T1000 (cell line): ENCODE data around the gene CREB5.

ENCODE experiments used
- DNase-seq: peaks from one replicate; lab custom pipeline; 2025; ENCODE audit warnings: mixed read lengths; lab: John Stamatoyannopoulos, UW

Gene CREB5

DNA sequence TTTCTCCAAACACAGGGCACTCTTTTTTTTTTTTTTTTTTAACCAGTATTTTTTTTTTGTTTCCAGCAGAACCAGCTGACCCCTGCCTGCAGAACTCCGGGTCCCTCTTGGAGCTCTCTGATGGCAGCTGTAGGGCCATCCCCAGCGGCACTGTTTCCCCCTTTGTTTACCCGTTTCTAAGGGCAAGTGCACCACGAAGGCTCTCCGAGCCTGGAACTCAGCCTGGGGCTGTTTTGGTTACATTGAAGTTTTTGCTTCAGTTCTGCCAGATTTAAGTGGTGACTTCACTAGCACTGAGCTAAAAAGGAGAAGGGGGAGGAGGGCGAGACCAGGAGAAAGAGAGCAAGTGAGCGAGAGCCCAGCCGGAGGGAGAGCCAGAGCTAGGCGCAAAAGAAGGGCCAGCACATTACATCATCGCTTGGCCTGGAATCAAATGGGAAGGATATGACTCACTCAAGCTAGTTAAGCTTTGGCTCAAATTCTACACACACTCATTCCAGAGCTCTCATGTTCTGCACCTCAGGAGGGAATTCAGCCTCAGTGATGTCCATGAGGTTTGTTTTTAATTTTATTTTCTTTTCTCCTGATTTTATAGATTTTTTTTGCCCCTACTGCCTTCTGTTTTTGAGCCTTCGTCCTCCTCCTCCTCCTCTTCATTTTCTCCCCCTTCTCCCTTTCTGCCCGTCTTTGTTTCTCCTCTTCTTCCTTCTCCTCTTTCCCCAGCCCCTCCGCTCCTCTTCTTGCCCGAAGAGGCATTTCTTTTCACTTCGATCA, 273.5 kb downstream of the CREB5 start:
- peak; percentile 94 for DNase-seq

DNA sequence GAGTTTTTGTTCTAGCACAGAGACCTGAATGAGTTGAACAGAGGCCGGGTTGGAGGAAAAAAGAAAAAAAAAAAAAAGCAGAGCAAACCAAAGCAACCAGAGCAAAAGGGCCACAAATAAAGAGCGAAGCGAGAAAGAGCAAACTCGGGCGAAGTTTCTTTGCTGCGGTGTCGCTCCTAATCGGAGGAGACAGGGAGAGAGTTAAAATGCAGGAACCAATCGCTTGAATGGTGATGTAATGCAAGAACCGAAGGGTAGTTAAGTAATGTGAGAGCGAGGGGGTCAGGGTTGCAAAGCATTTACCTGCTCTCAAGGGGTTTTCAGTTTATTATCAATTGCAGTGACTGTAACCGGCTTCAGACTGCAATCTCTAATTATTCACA, 274.1 kb downstream of the CREB5 start:
- DNase-seq = no peak

DNA sequence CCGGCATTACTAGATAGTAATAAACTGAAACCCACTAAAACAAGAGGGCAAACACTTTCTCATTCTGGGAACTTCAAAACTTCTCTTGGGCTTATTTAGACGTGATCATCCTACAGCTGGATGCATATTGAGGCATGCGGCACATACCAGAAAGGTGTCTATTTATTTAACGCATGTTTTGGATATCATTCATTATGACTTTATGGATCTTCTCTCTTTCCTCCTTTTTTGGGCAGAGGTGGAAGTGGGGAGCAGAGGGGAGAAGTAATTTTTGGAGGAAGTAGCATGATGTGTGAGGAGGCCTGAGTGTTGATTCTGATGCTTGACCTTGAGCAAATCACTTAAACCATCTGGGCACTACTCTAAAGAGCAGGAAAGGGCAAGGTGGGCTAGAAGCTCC, 275.2 kb downstream of the CREB5 start:
- no peak for DNase-seq

DNA sequence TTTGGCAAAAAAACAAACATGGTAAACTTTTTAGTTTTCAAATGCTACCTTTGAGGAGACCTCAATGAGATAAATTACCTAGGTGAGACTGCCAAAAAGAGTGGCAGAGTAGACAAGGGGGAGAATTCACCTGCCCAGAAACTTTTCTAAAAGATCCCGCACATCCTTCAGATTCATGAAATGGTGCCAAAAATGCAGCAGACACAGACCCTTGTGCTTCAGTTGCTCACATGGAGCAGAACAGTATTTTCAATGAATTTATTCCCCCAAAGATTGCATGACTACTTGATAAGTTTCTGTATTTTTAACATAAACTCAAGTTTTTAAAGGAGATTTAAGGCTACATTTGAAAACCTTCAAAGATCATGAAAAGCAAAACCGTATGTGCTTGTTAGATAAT, 275.9 kb downstream of the CREB5 start:
- DNase-seq = no peak

DNA sequence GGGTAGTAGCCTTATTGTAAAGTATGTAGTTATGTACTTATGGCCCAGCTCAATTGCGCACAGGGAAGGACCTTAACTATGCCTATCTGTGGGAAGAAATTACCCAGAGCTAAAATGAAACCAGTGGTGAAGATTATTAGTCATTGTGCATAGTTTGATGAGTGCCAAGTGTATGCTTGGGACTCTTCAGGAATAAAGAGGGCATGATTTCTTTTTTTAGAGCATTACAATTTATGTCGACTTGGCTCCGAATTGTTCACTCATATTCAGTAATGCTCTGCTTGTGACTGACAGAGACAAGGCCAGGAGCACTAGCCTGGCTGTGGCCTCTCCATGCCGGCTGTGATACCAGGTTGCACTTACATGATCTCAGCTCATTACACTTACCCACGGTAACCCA, 276.3 kb downstream of the CREB5 start:
- DNase-seq = no peak

DNA sequence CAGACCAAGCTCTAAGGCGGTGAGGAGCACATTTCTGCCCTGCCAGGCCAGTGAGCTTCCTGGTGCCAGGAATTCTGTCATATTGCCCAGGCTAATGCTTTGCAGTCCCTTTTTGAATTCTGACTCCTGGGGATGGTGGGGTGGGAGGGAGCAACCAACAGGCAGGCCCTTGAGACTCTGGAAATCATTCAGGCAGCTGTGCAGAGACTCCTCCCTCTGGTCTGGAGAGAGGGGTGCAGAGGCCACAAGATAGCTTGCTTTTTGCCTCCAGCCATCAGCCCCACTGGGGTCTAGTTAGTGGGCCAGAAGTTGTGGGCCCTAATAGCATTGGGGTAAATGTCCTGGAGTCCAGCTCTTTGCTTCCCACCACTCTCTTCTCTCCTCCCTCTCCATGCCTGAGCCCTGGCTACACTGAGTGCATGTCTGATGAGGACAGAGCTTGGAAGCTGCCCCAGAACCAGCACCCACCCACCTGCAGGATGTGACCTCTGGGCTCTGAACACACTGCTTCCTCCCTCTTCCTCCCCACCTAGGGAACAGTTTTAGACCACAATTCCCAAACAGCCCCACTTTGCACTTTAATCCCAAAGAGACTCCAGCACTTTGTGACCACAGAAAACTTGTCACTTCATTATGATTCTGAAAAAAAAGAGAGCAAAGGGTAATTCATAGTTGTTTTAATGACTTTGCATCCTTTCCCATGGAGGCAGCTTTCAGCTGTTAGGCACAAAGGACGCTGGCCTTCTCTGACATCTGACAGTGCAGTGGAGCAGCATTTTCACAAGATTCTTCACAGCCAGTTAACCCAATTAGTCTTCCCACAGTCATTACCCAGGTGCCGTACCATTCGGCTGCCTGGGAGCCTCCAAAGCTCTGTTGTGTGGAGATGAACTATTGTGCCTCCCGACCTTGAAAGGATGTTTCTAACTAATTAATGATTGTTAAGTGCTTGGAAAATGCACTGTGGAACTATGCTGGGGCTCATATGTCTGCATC, 283.3 kb downstream of the CREB5 start:
- no peak for DNase-seq

DNA sequence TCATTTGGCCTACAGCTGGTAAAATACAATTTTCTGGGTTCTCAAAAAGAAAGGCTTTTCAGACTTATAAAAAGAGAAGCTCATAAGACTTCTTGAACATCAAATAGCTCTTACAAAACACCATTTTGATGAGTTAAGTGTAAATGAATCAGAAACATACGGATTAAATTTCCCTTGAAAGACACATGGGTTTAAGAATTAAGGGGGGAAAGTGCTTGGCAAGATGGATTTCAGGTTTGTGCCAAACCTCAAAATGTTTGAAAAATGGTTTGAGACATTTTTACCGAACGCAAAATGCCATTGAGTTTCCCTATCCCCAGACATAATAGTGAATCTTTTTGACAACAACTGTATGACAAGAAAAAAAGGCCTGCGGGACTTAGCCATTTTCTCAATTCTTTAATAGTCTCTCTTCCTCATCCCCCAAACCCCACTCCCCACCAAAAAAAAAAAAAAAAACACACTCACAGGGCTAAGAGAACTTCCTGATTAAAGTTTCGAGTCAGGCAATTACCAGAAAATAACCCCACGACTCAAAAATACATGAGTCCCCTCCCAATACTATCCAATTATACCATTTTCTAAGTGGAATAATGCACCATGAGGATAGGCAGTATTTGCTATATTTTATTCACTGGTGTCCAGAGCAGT, 285.7 kb downstream of the CREB5 start:
- DNase-seq = no peak

DNA sequence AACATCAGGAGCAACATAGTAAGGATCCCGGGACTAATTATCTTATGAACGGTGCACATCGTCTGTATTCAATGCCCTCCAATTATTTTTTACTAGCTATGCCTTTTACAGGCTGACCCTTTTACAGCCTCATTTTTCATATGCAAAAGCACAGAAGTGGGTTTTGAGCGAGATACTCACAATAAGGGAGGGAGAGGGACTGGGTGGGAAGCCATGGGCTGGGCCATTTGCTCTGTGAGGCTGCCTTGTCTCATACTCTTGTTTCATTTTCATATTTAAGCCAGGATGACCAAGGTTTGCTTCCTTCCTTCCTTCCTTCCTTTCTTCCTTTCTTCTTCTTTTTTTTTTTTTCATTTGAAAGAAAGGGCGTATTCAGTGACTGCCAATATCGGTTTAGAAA, 286.5 kb downstream of the CREB5 start:
- no peak for DNase-seq

DNA sequence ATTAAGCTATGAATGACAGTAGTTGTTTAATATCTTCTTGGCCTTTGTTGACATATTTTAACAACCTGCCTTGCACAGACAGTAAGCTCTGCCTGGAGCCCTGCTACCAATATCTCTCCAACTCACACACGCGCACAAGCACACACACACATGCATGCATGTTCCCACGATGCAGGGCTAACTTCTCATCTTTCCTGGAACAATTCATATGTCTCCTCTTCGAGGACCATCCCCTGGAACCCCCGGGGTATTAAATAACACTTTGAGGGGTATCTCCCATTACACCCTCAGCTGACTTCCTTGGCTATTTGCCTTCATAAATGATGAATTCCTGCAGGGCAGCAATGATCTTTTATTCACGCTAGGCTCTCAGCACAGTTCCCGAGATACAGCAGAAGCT, 287.8 kb downstream of the CREB5 start:
- no peak for DNase-seq

DNA sequence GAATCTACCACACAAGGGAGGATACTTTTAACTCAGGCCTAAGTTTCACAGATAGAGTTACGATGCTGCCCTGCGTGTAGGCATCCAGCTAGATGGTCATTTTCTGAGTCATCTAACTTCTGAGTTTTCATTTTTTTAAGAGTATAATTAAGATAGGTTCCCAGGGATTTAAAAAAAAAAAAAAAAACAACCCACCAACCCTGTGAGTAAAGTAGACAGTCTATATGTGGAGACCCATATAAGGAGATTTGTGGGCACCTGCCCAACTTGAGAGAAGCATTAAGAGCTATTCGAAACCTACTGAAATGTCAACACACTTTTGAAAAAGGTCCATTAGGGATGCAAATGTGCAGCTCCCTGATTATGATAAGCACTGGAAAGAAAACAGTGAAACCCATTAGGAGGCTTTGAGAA, 288.5 kb downstream of the CREB5 start:
- no peak for DNase-seq

DNA sequence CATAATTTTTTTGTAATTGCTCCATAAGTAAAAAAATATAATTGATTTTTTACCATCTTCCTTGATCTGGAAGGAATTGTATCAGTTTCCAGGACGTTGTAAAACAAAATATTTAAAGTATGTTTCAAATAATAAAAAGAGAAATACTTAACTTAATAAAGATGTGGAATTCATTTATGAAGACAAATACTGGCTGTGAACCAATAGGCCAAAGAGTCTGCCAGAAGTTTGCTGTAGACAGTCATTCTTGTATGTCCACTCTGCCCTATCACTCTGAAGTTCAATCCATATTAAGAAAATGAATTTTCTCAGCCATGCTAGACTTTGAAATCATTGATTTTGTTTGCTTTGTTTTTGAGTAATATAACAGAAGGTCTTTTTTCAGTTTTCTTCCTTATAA, 289.4 kb downstream of the CREB5 start:
- no peak for DNase-seq

DNA sequence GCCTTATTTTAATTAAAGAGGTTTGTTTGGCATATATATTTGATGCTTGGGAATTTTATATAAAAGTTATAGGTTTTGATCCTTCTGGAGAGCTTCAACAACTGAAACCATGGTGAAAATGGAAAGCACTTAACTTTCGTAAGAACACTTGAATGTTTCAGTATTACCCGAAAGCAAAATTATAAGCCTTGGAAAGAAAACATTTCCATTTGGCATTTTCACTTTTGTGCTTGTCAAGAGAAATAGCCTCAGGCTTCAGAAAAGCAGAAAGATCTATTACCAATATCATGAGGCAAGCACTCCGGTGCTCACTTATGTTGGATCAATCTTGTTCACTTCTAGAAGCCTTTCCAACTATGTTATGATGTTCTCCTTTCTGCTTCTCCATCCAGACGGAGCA, 289.9 kb downstream of the CREB5 start:
- DNase-seq = no peak

DNA sequence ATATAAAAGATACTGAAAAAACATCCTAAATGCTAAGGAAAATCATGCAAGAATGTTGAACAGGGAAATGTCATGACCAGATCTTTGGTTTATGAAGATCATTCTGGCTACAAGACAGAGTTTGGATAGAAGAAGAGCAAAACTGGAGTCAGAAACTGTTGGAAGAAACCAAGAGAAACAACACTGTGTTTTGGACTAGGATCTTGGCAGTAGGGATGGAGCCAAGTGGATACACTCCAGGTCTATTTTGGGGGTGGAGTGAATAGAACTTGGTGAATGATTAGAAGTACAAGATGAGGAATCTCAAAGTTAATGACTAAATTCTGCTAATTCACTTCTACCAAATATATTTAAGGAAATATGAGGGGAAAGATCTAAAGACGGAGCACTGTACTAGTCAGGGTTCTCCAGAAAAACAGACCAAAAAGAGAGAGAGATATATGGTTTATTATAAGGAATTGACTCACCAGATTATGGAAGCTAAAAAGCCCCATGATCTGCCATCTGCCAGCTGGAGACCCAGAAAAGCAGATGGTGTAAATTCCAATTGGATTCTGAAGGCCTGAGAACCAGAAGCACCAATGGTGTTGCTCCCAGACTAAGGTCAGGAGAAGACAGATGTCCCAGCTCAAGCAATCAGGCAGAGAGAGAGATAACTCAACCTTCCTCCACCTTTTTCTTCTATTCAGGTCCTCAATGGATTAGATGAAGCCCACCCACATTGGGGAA, 290.9 kb downstream of the CREB5 start:
- no peak for DNase-seq

DNA sequence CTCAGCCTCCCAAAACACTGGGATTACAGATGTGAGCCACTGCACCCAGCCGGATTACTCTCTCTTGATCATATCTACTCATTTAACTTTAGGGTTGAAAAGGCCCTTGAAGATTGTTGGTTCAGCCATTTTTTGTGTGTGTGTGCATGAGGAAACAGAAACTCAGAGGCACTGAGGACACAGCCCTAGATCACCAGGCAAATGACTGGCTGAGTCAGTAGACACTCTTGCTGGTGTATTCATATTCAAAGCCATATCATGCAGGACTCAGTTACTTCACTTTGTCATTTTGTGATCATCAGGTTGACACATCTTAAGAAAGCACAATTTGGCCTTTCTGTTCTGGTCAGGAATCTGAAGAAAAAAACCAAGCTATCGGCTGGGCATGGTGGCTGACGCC, 292.4 kb downstream of the CREB5 start:
- DNase-seq = no peak

DNA sequence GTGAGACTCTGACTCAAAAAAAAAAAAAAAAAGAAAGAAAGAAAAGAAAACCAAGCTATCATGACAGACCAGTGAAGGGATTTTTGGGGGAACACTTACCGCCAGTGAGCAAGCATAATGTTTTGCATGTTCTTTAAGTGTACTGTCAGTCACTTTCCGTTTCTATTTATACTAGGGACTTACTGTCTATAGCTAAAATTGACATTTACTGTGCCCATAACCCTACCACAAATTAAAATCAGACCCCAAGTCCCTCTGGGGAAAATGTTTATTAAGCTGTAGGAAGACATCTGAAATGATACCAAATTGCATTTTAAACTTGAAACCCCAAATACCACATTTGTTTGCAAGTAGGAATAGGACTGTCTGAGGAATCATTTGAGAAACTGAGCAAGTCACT, 293.0 kb downstream of the CREB5 start:
- no peak for DNase-seq

DNA sequence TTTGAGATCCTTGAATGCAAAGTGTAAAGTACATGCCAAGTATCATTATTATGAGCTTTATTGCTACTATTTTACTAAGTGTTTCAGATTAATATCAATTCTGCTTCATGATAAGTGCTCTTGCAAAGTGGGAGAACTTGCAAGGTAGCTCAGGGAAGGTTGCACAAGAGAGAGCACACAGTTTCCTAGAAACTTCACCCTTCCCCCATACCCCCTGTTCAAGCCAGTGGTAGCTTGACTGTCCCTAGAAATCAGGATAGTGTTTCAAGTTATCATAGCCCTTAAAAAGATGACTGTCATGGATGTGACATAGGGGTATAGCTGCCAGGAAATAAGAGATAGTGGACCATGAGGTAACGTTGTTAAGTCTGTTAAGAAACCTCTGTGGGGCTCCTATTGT, 294.3 kb downstream of the CREB5 start:
- no peak for DNase-seq

DNA sequence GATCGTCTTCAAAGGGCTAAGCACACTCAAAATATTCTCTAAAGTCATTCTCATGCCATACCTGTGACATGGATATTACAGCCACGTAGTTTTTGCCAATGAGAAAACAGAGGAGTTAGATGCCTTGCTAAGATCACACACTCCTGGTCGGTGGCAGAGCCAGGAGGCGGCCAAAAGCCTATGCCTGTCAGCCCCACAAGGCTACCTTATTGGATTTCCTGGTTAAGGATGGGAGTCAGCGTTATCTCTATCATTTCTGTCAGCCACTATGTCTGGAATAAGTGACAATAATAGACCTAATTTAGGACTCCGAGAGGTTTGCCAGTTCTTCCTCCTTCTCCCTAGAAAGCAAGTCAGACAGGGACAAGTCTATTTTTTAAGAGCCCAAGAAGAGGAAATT, 295.0 kb downstream of the CREB5 start:
- no peak for DNase-seq

DNA sequence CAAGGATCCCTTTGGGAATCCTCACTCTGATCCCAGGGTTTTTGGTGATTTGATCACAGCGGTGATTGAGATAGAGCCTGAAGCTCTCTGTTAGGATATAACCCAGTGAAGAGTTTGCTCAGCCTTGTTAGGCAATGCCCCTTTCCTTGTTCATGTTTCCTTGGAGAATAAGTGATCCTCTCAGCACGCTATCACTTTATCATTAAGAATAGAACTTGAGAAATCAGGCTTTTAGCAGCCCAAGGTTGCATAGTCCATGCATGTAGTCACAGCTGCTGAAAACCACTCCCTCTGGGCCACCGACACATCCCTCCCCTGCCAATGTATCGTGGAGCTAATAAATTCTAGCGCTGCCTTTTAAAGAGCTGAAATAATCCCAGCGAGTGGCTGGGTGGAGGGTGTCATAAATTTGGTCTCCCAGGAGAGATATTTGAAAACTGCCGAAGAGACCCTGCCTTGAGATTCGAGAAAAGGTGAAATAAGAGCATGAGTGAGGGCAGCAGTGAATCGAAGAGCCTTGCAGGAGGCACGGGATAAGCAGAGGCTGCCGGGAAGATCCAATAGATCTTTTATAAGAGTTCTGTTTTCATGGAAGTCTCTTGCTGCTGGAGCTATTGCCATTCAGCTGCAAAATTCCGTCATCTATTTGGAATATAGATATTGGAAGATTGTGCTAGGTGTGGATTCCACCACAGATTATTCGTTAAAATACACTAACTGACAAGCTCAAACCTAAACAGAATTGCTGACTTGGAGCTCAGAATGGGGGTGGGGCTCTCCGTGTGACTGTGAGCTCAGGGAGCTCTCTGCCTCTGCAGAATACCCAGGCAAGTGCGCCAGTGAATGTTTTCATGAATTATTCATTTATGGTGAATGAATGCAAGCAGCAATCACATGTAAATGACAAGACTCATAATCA, 296.0 kb downstream of the CREB5 start:
- DNase-seq = peak; percentile 39

DNA sequence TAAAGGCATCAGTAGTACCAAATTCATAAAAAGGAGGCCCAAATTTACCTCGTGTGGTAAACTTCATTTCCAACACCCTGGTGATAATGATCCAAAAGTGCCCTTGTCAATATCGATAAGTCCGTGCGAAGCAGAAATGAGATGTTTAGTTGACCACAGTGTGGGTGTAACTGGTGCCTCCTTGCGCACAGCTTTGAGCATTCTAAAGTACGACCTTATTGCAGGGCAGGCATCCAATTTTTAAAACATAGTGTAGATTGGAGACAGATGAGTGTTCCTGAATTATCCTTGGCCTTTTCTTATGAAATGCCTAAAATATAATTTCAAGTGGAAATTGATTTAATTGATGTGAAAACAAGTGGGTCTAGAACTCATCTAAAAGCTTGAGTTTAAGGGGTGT, 297.4 kb downstream of the CREB5 start:
- no peak for DNase-seq

DNA sequence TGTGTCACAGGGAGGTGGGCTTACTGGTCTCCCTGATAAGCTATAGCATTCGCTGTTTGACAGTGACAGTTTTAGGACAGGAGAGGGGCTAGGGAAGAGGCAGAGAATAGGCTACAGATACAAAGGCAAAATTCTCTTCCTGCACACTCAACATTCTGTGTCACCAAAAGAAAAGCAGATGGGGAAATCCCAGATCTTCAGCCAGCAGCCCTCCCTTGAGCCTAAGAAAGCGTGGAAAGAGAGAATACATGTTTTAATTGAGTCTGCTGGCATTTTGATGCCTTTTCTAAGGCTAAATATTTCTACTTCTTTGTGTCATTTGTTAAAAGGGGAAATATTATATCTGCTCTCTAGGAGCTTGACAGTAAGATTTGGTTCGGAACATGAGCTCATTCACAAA, 298.8 kb downstream of the CREB5 start:
- DNase-seq = no peak
